ENCODE results near the gene COX6A2. TPM values are rescaled to one million over a fixed set of nuclear protein-coding genes. Genes with fewer than 3 reads are reported as not detected.

Gene COX6A2
- total and polyA plus RNA-seq, 2 donors (not counting 3 experiments of a cell fraction or from before 2014, with no cell fraction given): not detected

- H3K27me3 ChIP-seq (ENCODE audit: control insufficient read depth in 2 of 2, insufficient read depth in 2 of 2, low read length in 2 of 2): no peaks in the 10 kb centered on the region
These were observed 20.8 kb downstream of the COX6A2 start for GRCh38 chr16:31407406-31407805.

More at GRCh38 chr16:31407406-31407805, 20.8 kb downstream of the COX6A2 start:
- DNase-seq (ENCODE audit: low read depth, low spot score) (no peak), FAIRE-seq (no peak)
- Histone ChIP-seq H3K79me2 (ENCODE audit: control insufficient read depth, insufficient read depth, low read length) (no peaks in the 10 kb centered on the region), H3K9me3 (replicated peaks; ENCODE audit: control insufficient read depth, insufficient read depth, low read length) (no peaks in the 10 kb centered on the region), H3K4me3 (replicated peaks in 1 of 3; ENCODE audit: insufficient read depth in 1 of 3, low read depth in 1 of 3, low read length in 3 of 3) (no peak overlapping the region), H3K9me1 (replicated peaks; ENCODE audit: control insufficient read depth, extremely low read depth, insufficient read depth, low read length) (no peaks in the 10 kb centered on the region), H2AFZ (ENCODE audit: low read depth, low read length) (no peak overlapping the region), H3K9ac (replicated peaks; ENCODE audit: extremely low read depth, insufficient read depth, low read length) (no peak overlapping the region), H3K4me2 (ENCODE audit: insufficient read depth, low read length) (no peak overlapping the region), H3K4me1 (ENCODE audit: control insufficient read depth, extremely low read depth, insufficient read depth, low read length) (no peaks in the 10 kb centered on the region), H4K20me1 (replicated peaks; ENCODE audit: control insufficient read depth, extremely low read depth, insufficient read depth, low read length) (no peaks in the 10 kb centered on the region), H3K27ac (ENCODE audit: insufficient read depth, low read depth, low read length) (no peak overlapping the region), H3K36me3 (ENCODE audit: control insufficient read depth in 2 of 2, extremely low read depth in 1 of 2, insufficient read depth in 2 of 2, low read length in 2 of 2) (no peaks in the 10 kb centered on the region)
- intact Hi-C loops (cut with micrococcal nuclease): no loop called here
- ChIA-PET CTCF (no interaction called here), POLR2A (no interaction called here)
- dilution Hi-C loops (cut with MboI; ENCODE audit: extremely low pct_ligation_motif_present, low sequenced_read_pairs): no loop called here
- no peak for TF ChIP-seq EZH2 (IDR thresholded peaks at IDR 0.05; ENCODE audit: borderline replicate concordance, low read depth, low read length, severe bottlenecking)
- no peak for TF ChIP-seq GATA2 (IDR thresholded peaks at IDR 0.05; ENCODE audit: insufficient read depth, insufficient read length, low read depth, low read length)
- TF ChIP-seq FOS (IDR thresholded peaks at IDR 0.05; ENCODE audit: borderline replicate concordance, insufficient read depth, low read length): no peak
- no peak for TF ChIP-seq POLR2A (IDR thresholded peaks at IDR 0.05; ENCODE audit: low read depth, low read length)
- TF ChIP-seq JUN (IDR thresholded peaks at IDR 0.05; ENCODE audit: borderline replicate concordance, insufficient read depth, insufficient read length, low read depth): no peak
- no peak for TF ChIP-seq CTCF (IDR thresholded peaks at IDR 0.05; ENCODE audit: extremely low read depth in 1 of 2, insufficient read depth in 1 of 2, low read depth in 1 of 2, low read length in 2 of 2)
- no peak for TF ChIP-seq MYC (IDR thresholded peaks at IDR 0.05; ENCODE audit: low read depth, low read length)
- TF ChIP-seq MAX (IDR thresholded peaks at IDR 0.05; ENCODE audit: insufficient read depth, insufficient read length): no peak
- no peak for TF ChIP-seq POLR2AphosphoS5 (IDR thresholded peaks at IDR 0.05; ENCODE audit: insufficient read depth, low read depth, low read length)
- no TSS peak for BruUV-seq (replicated peaks)
